GM21619 (cell line): ENCODE measurements around the gene PRTN3.

ENCODE experiments used
- ATAC-seq: cut with Tn5 transposase; IDR thresholded peaks from one replicate; pipeline ENCODE4 v1.9.1; 2021; ENCODE audit not compliant: unreplicated experiment

The PRTN3 gene

DNA sequence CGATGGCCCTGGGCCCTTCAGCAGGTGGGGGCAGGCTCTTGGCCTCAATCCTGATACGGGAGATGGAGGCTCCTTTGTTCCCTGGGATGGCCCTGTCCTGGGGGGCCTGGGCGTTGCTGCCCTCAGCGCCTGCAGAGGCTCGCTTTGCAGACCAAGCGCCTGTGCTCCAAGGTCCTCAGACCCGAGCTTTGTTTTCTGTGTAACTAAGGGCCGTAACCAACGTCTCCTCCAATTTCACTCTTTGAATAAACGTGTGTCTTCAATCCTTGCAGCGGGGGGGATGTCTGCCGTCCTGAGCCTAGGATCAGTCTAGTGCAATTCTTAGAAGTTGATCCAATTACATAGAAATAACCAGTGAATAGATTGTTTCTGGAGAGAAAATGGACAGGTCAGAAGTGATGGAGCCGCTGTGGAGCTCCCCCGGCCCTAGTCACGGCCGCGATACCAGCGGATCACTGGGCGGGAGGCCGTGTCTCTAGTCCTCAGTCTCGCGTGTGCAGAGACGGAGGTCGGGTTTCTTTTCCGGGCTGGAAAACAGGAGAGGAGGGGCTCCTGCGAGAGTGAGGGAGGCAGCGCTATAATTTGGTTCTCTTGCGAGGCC, 38.2 kb upstream of the PRTN3 start:
- ATAC-seq = no peak

DNA sequence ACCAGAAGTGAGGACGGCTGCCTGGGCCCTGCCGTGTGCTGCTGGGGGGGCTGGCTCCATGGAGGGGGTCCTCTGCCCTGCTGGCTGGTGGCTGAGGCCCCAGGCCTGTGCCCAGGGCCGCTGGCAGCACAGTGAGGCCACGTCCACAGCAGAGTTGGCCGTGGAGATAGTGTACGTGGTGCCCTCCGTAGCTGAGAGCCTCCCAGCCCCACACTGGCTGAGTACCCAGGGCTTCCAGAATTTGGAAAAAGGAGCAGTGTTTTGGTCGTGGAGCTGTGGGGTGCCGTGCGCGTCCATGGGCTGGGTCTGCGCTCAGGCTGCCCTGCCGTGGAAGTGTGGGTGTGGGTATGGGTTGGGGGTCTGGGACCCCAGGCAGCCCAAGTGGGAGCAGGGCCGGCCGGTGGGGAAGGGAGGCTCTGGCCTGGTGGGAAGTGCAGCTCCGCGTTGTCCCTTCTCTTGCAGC, 37.7 kb upstream of the PRTN3 start:
- no peak for ATAC-seq

- ATAC-seq = no peak
These were observed 36.9 kb upstream of the PRTN3 start for GRCh38 chr19:803686-804418.

- no peak for ATAC-seq
These were observed 36.2 kb upstream of the PRTN3 start for GRCh38 chr19:804419-805165.

GRCh38 chr19:805166-805551, 35.6 kb upstream of the PRTN3 start:
- ATAC-seq = no peak

DNA sequence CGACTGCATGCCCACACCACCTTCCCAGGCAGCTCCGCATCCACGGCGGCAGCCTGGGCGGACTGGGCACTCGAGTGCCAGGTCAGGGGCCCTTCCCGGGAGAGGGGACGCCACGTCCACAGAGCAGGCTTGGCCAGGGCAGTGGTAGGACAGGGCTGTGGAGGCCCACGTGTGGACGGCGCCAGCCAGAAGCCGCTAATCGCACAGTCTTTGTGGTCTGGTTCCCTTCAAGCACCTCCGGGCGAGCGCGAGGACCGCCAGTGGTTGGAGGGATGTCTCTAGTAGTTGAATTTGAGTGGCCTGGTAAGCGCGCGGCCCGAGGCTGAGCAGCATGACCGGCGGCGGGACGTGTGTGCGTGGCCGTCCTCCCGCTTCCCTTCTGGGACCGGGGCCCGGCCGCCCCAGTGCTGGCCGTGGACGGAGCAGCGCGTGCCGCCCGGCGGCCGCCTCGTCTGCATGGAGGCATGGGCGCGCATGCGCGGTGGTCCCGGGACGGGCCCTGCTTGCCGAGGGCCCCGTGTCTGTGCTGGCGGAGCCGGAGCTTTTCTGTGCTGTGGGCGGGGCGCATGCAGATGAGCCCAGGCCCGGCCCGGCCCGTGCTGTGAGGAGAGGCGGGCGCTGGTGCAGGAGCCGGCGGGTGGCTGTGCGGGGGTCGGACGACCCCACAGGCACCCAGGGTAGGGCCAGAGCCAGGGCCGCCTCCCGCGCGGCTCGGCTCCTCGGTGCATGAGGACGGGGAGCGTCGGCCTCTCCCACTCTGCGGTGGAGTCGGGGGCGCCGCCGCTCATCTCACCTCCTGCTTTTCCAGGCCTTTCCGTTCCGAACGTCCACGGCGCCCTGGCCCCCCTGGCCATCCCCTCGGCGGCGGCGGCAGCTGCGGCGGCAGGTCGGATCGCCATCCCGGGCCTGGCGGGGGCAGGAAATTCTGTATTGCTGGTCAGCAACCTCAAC, 34.9 kb upstream of the PRTN3 start:
- ATAC-seq = no peak

- ATAC-seq = no peak
These were observed 33.9 kb upstream of the PRTN3 start for GRCh38 chr19:806815-807421.

GRCh38 chr19:807627-808422, 33.0 kb upstream of the PRTN3 start:
- ATAC-seq = no peak

DNA sequence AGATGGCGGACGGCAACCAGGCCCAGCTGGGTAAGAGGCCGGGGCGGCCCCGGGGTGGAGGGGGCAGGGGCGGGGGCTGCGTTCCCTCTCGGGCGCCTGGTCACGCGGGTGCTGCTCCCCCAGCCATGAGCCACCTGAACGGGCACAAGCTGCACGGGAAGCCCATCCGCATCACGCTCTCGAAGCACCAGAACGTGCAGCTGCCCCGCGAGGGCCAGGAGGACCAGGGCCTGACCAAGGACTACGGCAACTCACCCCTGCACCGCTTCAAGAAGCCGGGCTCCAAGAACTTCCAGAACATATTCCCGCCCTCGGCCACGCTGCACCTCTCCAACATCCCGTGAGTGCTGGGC, 32.4 kb upstream of the PRTN3 start:
- ATAC-seq = no peak

- ATAC-seq = no peak
These were observed 30.5 kb upstream of the PRTN3 start for GRCh38 chr19:810077-810855.

DNA sequence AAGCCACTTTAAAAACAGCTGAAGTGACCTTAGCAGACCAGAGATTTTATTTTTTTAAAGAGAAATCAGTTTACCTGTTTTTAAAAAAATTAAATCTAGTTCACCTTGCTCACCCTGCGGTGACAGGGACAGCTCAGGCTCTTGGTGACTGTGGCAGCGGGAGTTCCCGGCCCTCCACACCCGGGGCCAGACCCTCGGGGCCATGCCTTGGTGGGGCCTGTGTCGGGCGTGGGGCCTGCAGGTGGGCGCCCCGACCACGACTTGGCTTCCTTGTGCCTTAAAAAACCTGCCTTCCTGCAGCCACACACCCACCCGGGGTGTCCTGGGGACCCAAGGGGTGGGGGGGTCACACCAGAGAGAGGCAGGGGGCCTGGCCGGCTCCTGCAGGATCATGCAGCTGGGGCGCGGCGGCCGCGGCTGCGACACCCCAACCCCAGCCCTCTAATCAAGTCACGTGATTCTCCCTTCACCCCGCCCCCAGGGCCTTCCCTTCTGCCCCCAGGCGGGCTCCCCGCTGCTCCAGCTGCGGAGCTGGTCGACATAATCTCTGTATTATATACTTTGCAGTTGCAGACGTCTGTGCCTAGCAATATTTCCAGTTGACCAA, 29.8 kb upstream of the PRTN3 start:
- ATAC-seq = no peak

DNA sequence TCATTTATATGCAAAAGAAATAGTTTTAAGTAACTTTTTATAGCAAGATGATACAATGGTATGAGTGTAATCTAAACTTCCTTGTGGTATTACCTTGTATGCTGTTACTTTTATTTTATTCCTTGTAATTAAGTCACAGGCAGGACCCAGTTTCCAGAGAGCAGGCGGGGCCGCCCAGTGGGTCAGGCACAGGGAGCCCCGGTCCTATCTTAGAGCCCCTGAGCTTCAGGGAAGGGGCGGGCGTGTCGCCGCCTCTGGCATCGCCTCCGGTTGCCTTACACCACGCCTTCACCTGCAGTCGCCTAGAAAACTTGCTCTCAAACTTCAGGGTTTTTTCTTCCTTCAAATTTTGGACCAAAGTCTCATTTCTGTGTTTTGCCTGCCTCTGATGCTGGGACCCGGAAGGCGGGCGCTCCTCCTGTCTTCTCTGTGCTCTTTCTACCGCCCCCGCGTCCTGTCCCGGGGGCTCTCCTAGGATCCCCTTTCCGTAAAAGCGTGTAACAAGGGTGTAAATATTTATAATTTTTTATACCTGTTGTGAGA, 29.2 kb upstream of the PRTN3 start:
- no peak for ATAC-seq

GRCh38 chr19:812049-812746, 28.6 kb upstream of the PRTN3 start:
- no peak for ATAC-seq

DNA sequence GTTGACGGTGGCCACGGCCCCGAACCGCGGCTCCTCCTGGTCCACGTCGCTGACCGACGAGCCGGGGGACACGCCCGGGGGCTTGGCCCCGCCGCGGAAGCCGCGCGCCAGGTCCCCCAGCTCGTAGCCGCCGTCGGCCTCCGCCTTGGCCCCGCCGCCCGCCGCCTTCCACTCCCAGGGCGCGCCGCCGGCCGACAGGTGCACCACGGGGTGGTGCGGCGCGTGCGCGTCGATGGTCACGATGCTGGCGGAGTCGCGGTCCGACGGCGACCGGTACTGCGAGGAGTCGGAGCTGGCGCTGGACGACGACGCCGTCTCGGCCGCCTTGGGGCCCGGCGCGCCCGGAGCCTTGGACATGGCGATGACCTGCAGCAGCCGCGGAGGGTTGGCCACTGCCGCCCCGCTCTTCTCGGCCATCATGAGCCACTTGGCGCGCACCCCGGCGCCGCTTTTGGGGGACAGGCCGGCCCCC, 28.0 kb upstream of the PRTN3 start:
- no peak for ATAC-seq

- no peak for ATAC-seq
These were observed 27.3 kb upstream of the PRTN3 start for GRCh38 chr19:813219-814151.
